HG02973 (cell line): ENCODE results near the gene RPL10.

Experiments used
- ATAC-seq: cut with Tn5 transposase; IDR thresholded peaks from one replicate; pipeline ENCODE4 v1.9.1; 2021; ENCODE audit warnings: moderate library complexity; ENCODE audit not compliant: unreplicated experiment

RPL10 gene

GRCh38 chrX:154360155-154360713 lies 37.9 kb upstream of the RPL10 start:
- ATAC-seq, result no peak

- ATAC-seq, result no peak
These were observed 36.0 kb upstream of the RPL10 start for GRCh38 chrX:154362085-154362742.

GRCh38 chrX:154363706-154364439 lies 34.3 kb upstream of the RPL10 start:
- no peak for ATAC-seq

GRCh38 chrX:154365052-154365600 lies 33.1 kb upstream of the RPL10 start:
- ATAC-seq, result no peak

GRCh38 chrX:154365997-154366665 lies 32.0 kb upstream of the RPL10 start:
- no peak for ATAC-seq

GRCh38 chrX:154366666-154367055 lies 31.5 kb upstream of the RPL10 start:
- ATAC-seq, result no peak

- no peak for ATAC-seq
These were observed 30.5 kb upstream of the RPL10 start for GRCh38 chrX:154367474-154368308.

GRCh38 chrX:154368630-154369448 lies 29.3 kb upstream of the RPL10 start:
- ATAC-seq, result no peak

- no peak for ATAC-seq
These were observed 28.5 kb upstream of the RPL10 start for GRCh38 chrX:154369449-154370299.

- ATAC-seq, result no peak
These were observed 27.7 kb upstream of the RPL10 start for GRCh38 chrX:154370300-154371016.

GRCh38 chrX:154371017-154371788 lies 27.0 kb upstream of the RPL10 start:
- peak; percentile 49 for ATAC-seq

- ATAC-seq, result no peak
These were observed 26.3 kb upstream of the RPL10 start for GRCh38 chrX:154371789-154372300.

GRCh38 chrX:154372612-154373022 lies 25.6 kb upstream of the RPL10 start:
- ATAC-seq, result no peak

- no peak for ATAC-seq
These were observed 24.6 kb upstream of the RPL10 start for GRCh38 chrX:154373340-154374306.

- no peak for ATAC-seq
These were observed 23.6 kb upstream of the RPL10 start, which contains the start of gene FLNA for GRCh38 chrX:154374313-154375155. Gene FLNA (minus strand): TSS chrX:154374634. CDS start chrX:154371245, 3,389 bp downstream.
